GM18507 (cell line): ENCODE results near the gene USP40.

Experiments used
- DNase-seq: peaks from one replicate; pipeline ENCODE4 v3.0.0; 2011; ENCODE audit warnings: low read depth; ENCODE audit not compliant: insufficient read length; ENCODE audit errors: extremely low spot score
- FAIRE-seq: peaks from 2 replicates; lab custom pipeline; 2011; peaks lifted over from hg19 to GRCh38; lab: Jason Lieb, UNC

USP40 gene

GRCh38 chr2:233464531-233465240 is 101.9 kb downstream of the USP40 start:
- no peak for FAIRE-seq

GRCh38 chr2:233464056-233464455 is 102.5 kb downstream of the USP40 start:
- no peak for FAIRE-seq

More at GRCh38 chr2:233464531-233465240, 101.9 kb downstream of the USP40 start:
- no peak for DNase-seq

GRCh38 chr2:233463586-233463985 is 103.0 kb downstream of the USP40 start:
- FAIRE-seq (no peak), DNase-seq (no peak)

More at GRCh38 chr2:233464056-233464455, 102.5 kb downstream of the USP40 start:
- no peak for DNase-seq

- no peak for DNase-seq
- no peak for FAIRE-seq
Observed at GRCh38 chr2:233462826-233463470, 103.6 kb downstream of the USP40 start.

GRCh38 chr2:233462202-233462785 is 104.3 kb downstream of the USP40 start:
- FAIRE-seq (no peak), DNase-seq (no peak)

- DNase-seq (no peak), FAIRE-seq (no peak)
Observed at GRCh38 chr2:233461481-233461891, 105.1 kb downstream of the USP40 start.

- DNase-seq = no peak
Observed at GRCh38 chr2:233460726-233461441, 105.7 kb downstream of the USP40 start.

GRCh38 chr2:233459426-233459825 is 107.2 kb downstream of the USP40 start:
- DNase-seq (no peak), FAIRE-seq (no peak)

More at GRCh38 chr2:233460726-233461441, 105.7 kb downstream of the USP40 start:
- no peak for FAIRE-seq

- FAIRE-seq (no peak), DNase-seq (no peak)
Observed at GRCh38 chr2:233458826-233459225, 107.8 kb downstream of the USP40 start.

- FAIRE-seq (no peak), DNase-seq (no peak)
Observed at GRCh38 chr2:233458031-233458610, 108.5 kb downstream of the USP40 start.

GRCh38 chr2:233457356-233457755 is 109.2 kb downstream of the USP40 start:
- DNase-seq (no peak), FAIRE-seq (no peak)

GRCh38 chr2:233456934-233457333 is 109.6 kb downstream of the USP40 start:
- FAIRE-seq (no peak), DNase-seq (no peak)

- FAIRE-seq (no peak), DNase-seq (no peak)
Observed at GRCh38 chr2:233456111-233456510, 110.5 kb downstream of the USP40 start.

GRCh38 chr2:233455491-233455890 is 111.1 kb downstream of the USP40 start:
- DNase-seq = no peak
- no peak for FAIRE-seq

- FAIRE-seq = no peak
- no peak for DNase-seq
Observed at GRCh38 chr2:233455006-233455405, 111.6 kb downstream of the USP40 start.

GRCh38 chr2:233453916-233454315 is 112.7 kb downstream of the USP40 start:
- no peak for FAIRE-seq
- DNase-seq = no peak

- FAIRE-seq (no peak), DNase-seq (no peak)
Observed at GRCh38 chr2:233453111-233453915, 113.3 kb downstream of the USP40 start.

GRCh38 chr2:233451950-233452349 is 114.6 kb downstream of the USP40 start:
- FAIRE-seq = no peak
- no peak for DNase-seq
